ENCODE results near the gene ALS2CL. TPM values are rescaled to one million over a fixed set of nuclear protein-coding genes. Genes with fewer than 3 reads are reported as not detected.

Gene ALS2CL
- total and polyA plus RNA-seq, 10 of the 15 experiments (the other 5 are each of a cell fraction or from before 2014, with no cell fraction given): 0.01 to 0.05 TPM; not detected in 8

GRCh38 chr3:46626039-46626438 lies 67.4 kb downstream of the ALS2CL start:
- WGBS (ENCODE audit: insufficient coverage, insufficient replicate concordance, low lambda C conversion rate, missing lambda C conversion rate): 49% methylated on average over 4 of the region's 4 CpGs
- no peaks in the 10 kb centered on the region for H3K9me3 ChIP-seq (replicated peaks; ENCODE audit: control insufficient read depth, insufficient read depth, low read length)
- ATAC-seq (no peak), DNase-seq (ENCODE audit: low read depth, low spot score) (no peak), FAIRE-seq (no peak)
- intact Hi-C loops (cut with micrococcal nuclease; ENCODE audit: unreplicated experiment): no loop called here
- H3K4me2 ChIP-seq (ENCODE audit: control insufficient read depth, insufficient read depth): no peak overlapping the region
- BruUV-seq (replicated peaks): no TSS peak
- H3K9ac ChIP-seq (ENCODE audit: control insufficient read depth, insufficient read depth, low read length): no peak overlapping the region
- ChIA-PET RAD21 (ENCODE audit: unreplicated experiment) (interaction anchor here (5.7 kb wide), 1 partner anchor 137 kb away, joined by 66 read pairs; no protein-coding TSS in a partner anchor), POLR2A (no interaction called here), CTCF (interaction anchor here (1.3 to 10.4 kb wide), 2 partner anchors 67 to 138 kb away, joined by 3 to 207 read pairs; no protein-coding TSS in a partner anchor), SMC1A (ENCODE audit: uncharacterized antibody, unreplicated experiment) (interaction anchor here (1.5 kb wide), 1 partner anchor 137 kb away, joined by 9 read pairs; no protein-coding TSS in a partner anchor)
- H3K4me3 ChIP-seq: no peak overlapping the region
- H4K20me1 ChIP-seq (ENCODE audit: control insufficient read depth, insufficient read depth): no peaks in the 10 kb centered on the region
- no peak overlapping the region for H2AFZ ChIP-seq (ENCODE audit: control insufficient read depth, low read depth, low read length)
- no peaks in the 10 kb centered on the region; a peak in 1 of 4 replicates for H3K27me3 ChIP-seq (replicated peaks in 1 of 2; ENCODE audit: control insufficient read depth in 2 of 2, insufficient read depth in 2 of 2, low read length in 1 of 2)
- peaks cover 3% of the 10 kb centered on the region; the same call in 1 of the 2 replicates for H3K4me1 ChIP-seq (ENCODE audit: control insufficient read depth, insufficient read depth, low read length)
- H3K27ac ChIP-seq (ENCODE audit: control insufficient read depth, insufficient read depth): no peak overlapping the region
- no peaks in the 10 kb centered on the region for H3K36me3 ChIP-seq (ENCODE audit: control insufficient read depth in 2 of 2, insufficient read depth in 2 of 2, low read length in 1 of 2)
- in situ Hi-C loops (cut with MboI): loop anchor here (5.0 kb wide), 1 partner anchor 139 kb away; no protein-coding TSS in a partner anchor
- TF ChIP-seq BHLHE40 (IDR thresholded peaks at IDR 0.05; ENCODE audit: borderline replicate concordance in 1 of 2, low read depth in 2 of 2, low read length in 1 of 2): no peak
- TF ChIP-seq ELK1 (IDR thresholded peaks at IDR 0.05; ENCODE audit: low read depth, low read length): no peak
- no peaks in the 10 kb centered on the region for H3K79me2 ChIP-seq (ENCODE audit: control insufficient read depth, insufficient read depth, low read length)

GRCh38 chr3:46624975-46625490 lies 68.4 kb downstream of the ALS2CL start:
- no peak for TF ChIP-seq HCFC1 (IDR thresholded peaks at IDR 0.05; ENCODE audit: low read length)
- no peak for TF ChIP-seq POLR2AphosphoS2 (IDR thresholded peaks at IDR 0.05; ENCODE audit: low read depth, low read length)
- no peak for TF ChIP-seq SMC3 (IDR thresholded peaks at IDR 0.05; ENCODE audit: borderline replicate concordance, low read length)
- no peak for TF ChIP-seq SRF (IDR thresholded peaks at IDR 0.05; ENCODE audit: low read depth in 2 of 2, low read length in 2 of 2)
- no peak for TF ChIP-seq PAX5 (IDR thresholded peaks at IDR 0.05; ENCODE audit: borderline replicate concordance, low read depth, low read length)
- no peak for TF ChIP-seq RFX5 (IDR thresholded peaks at IDR 0.05; ENCODE audit: low read depth, low read length)
- no peak for TF ChIP-seq NR2C1 (IDR thresholded peaks at IDR 0.05)
- TF ChIP-seq BHLHE40 (IDR thresholded peaks at IDR 0.05; ENCODE audit: borderline replicate concordance in 1 of 2, low read depth in 2 of 2, low read length in 1 of 2): no peak
- Histone ChIP-seq H3K27me3 (replicated peaks in 1 of 2; ENCODE audit: control insufficient read depth in 2 of 2, insufficient read depth in 2 of 2, low read length in 1 of 2) (no peaks in the 10 kb centered on the region; a peak in 1 of 4 replicates), H3K4me2 (ENCODE audit: control insufficient read depth, insufficient read depth) (no peak overlapping the region), H3K36me3 (ENCODE audit: control insufficient read depth in 2 of 2, insufficient read depth in 2 of 2, low read length in 1 of 2) (no peaks in the 10 kb centered on the region), H2AFZ (ENCODE audit: control insufficient read depth, low read depth, low read length) (no peak overlapping the region), H4K20me1 (ENCODE audit: control insufficient read depth, insufficient read depth) (no peaks in the 10 kb centered on the region), H3K4me3 (no peak overlapping the region), H3K9me3 (replicated peaks; ENCODE audit: control insufficient read depth, insufficient read depth, low read length) (no peaks in the 10 kb centered on the region), H3K4me1 (ENCODE audit: control insufficient read depth, insufficient read depth, low read length) (peaks cover 3% of the 10 kb centered on the region; the same call in 1 of the 2 replicates), H3K27ac (ENCODE audit: control insufficient read depth, insufficient read depth) (no peak overlapping the region), H3K79me2 (ENCODE audit: control insufficient read depth, insufficient read depth, low read length) (no peaks in the 10 kb centered on the region), H3K9ac (ENCODE audit: control insufficient read depth, insufficient read depth, low read length) (no peak overlapping the region)
- SMC1A ChIA-PET (ENCODE audit: uncharacterized antibody, unreplicated experiment): interaction anchor here (1.1 to 1.5 kb wide), 3 partner anchors 9 to 136 kb away, joined by 3 to 9 read pairs (median 3); no protein-coding TSS in a partner anchor
- no peak for FAIRE-seq
- RAD21 ChIA-PET (ENCODE audit: unreplicated experiment): interaction anchor here (1.9 kb wide), 1 partner anchor 136 kb away, joined by 7 read pairs; no protein-coding TSS in a partner anchor
- in situ Hi-C loops (cut with MboI) (loop anchor here (5.0 kb wide), 1 partner anchor 138 kb away; no protein-coding TSS in a partner anchor), intact Hi-C loops (cut with micrococcal nuclease; ENCODE audit: unreplicated experiment) (no loop called here)
- POLR2A ChIA-PET: no interaction called here
- BruUV-seq (replicated peaks): no TSS peak
- WGBS (ENCODE audit: insufficient coverage, insufficient replicate concordance, low lambda C conversion rate, missing lambda C conversion rate): 46% methylated on average over 3 of the region's 3 CpGs
- no peak for DNase-seq (ENCODE audit: low read depth, low spot score)
- CTCF ChIA-PET: interaction anchor here (0.6 to 10.4 kb wide), 4 partner anchors 66 to 137 kb away, joined by 3 to 207 read pairs (median 4); no protein-coding TSS in a partner anchor
- no peak for ATAC-seq
